HEK293 (cell line): ENCODE data around the gene KDELR1.

Experiments
- ZNF23 ChIP-seq: fragments of 450-650 bp; formaldehyde crosslinking; IDR thresholded peaks from 2 replicates; pipeline ENCODE4 v1.5.1; 2016; ENCODE audit warnings: missing biosample characterization, missing genetic modification characterization, borderline replicate concordance
- ZNF24 ChIP-seq: fragments of 450-650 bp; formaldehyde crosslinking; IDR thresholded peaks from 2 replicates; pipeline ENCODE4 v1.5.1; 2016; ENCODE audit warnings: missing biosample characterization, missing genetic modification characterization
- ZNF623 ChIP-seq: fragments of 450-650 bp; formaldehyde crosslinking; IDR thresholded peaks from 2 replicates; pipeline ENCODE4 v1.5.1; 2016; ENCODE audit warnings: missing biosample characterization, missing genetic modification characterization
- TF ChIP-seq, protein P1 (sequence below): fragments of 450-650 bp; IDR thresholded peaks from 2 replicates; pipeline ENCODE4 v1.5.1; 2018; ENCODE audit warnings: missing biosample characterization, mild to moderate bottlenecking, missing genetic modification characterization
- TF ChIP-seq, protein P2 (sequence below): fragments of 450-650 bp; formaldehyde crosslinking; IDR thresholded peaks from 2 replicates; pipeline ENCODE4 v1.5.1; 2016; ENCODE audit warnings: missing biosample characterization, missing genetic modification characterization
- TF ChIP-seq, protein P3 (sequence below): fragments of 450-650 bp; formaldehyde crosslinking; IDR thresholded peaks from 2 replicates; pipeline ENCODE4 v1.5.1; 2016; ENCODE audit warnings: missing biosample characterization, missing genetic modification characterization, low read depth

DNA sequence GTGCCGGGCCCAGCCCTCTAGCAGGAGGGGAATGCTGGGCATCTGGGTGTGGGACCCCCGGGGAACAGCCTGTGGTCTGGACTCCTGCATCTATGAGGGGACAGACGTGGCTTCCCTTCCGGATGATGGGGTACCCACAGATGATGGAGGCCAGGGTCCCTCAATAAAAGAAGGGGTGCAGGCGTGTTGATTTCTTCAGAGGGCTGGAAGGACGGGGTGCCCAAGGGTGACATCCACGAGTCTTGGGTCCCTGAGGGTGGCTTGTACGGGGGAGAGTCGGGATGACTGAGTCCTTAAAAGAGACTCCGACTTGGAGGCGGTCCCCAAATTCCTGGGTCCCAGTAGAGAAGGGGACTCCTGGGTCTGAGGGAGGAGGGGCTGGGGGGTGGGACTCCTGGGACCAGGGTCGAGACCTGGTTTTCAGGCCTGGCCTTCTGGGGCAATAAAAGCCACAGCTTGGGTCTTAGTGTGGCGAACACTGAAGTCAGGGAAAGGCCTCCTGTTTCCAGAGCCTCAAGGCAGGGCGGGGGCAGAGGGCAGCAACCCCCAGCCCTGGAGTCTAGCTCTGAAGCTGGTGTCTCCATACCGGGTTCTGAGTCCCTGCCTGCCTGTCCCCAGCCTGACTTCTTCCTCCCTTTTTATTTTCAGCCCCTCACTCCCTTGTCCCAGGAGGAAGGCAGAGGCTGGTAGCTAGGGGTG lies 1.7 kb upstream of the KDELR1 start:
- TF ChIP-seq ZNF623 (no peak), ZNF23 (tag by site-specific recombination) (no peak), ZNF24 (no peak)
- TF ChIP-seq, protein P1, sequence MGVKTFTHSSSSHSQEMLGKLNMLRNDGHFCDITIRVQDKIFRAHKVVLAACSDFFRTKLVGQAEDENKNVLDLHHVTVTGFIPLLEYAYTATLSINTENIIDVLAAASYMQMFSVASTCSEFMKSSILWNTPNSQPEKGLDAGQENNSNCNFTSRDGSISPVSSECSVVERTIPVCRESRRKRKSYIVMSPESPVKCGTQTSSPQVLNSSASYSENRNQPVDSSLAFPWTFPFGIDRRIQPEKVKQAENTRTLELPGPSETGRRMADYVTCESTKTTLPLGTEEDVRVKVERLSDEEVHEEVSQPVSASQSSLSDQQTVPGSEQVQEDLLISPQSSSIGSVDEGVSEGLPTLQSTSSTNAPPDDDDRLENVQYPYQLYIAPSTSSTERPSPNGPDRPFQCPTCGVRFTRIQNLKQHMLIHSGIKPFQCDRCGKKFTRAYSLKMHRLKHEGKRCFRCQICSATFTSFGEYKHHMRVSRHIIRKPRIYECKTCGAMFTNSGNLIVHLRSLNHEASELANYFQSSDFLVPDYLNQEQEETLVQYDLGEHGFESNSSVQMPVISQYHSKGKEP (tag by site-specific recombination), result no peak
- TF ChIP-seq, protein P2, sequence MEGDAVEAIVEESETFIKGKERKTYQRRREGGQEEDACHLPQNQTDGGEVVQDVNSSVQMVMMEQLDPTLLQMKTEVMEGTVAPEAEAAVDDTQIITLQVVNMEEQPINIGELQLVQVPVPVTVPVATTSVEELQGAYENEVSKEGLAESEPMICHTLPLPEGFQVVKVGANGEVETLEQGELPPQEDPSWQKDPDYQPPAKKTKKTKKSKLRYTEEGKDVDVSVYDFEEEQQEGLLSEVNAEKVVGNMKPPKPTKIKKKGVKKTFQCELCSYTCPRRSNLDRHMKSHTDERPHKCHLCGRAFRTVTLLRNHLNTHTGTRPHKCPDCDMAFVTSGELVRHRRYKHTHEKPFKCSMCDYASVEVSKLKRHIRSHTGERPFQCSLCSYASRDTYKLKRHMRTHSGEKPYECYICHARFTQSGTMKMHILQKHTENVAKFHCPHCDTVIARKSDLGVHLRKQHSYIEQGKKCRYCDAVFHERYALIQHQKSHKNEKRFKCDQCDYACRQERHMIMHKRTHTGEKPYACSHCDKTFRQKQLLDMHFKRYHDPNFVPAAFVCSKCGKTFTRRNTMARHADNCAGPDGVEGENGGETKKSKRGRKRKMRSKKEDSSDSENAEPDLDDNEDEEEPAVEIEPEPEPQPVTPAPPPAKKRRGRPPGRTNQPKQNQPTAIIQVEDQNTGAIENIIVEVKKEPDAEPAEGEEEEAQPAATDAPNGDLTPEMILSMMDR, result no peak
- TF ChIP-seq, protein P3, sequence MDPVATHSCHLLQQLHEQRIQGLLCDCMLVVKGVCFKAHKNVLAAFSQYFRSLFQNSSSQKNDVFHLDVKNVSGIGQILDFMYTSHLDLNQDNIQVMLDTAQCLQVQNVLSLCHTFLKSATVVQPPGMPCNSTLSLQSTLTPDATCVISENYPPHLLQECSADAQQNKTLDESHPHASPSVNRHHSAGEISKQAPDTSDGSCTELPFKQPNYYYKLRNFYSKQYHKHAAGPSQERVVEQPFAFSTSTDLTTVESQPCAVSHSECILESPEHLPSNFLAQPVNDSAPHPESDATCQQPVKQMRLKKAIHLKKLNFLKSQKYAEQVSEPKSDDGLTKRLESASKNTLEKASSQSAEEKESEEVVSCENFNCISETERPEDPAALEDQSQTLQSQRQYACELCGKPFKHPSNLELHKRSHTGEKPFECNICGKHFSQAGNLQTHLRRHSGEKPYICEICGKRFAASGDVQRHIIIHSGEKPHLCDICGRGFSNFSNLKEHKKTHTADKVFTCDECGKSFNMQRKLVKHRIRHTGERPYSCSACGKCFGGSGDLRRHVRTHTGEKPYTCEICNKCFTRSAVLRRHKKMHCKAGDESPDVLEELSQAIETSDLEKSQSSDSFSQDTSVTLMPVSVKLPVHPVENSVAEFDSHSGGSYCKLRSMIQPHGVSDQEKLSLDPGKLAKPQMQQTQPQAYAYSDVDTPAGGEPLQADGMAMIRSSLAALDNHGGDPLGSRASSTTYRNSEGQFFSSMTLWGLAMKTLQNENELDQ (tag by site-specific recombination), result no peak
